Astrocyte (in vitro differentiated cells and primary cell): ENCODE data around the gene PLA2G2F. TPM values are rescaled to one million over a fixed set of nuclear protein-coding genes. Genes with fewer than 3 reads are reported as not detected.

Experiments
- DNase-seq: peaks from one replicate; pipeline ENCODE4 v3.0.0-alpha.2; 2010; ENCODE audit warnings: low read depth
- FAIRE-seq: peaks from 2 replicates; lab custom pipeline; 2011; peaks lifted over from hg19 to GRCh38; lab: Jason Lieb, UNC
- H2AFZ ChIP-seq: 2 replicates; pipeline ENCODE4 v1.6.0; 2012; ENCODE audit warnings: low read depth, low read length, inconsistent platforms
- H3K27ac ChIP-seq: 2 replicates; pipeline ENCODE4 v1.5.1; 2011; ENCODE audit warnings: low read depth, low read length, inconsistent platforms
- H3K27me3 ChIP-seq: 2 replicates; pipeline ENCODE4 v1.6.0; 2011; ENCODE audit warnings: low read length, inconsistent platforms; ENCODE audit not compliant: insufficient read depth
- H3K36me3 ChIP-seq: 2 replicates; pipeline ENCODE4 v1.5.1; 2011; ENCODE audit warnings: low read length, inconsistent platforms; ENCODE audit not compliant: insufficient read depth
- H3K4me1 ChIP-seq: 2 replicates; pipeline ENCODE4 v1.5.1; 2011; ENCODE audit warnings: low read length, inconsistent platforms; ENCODE audit not compliant: insufficient read depth
- H3K4me2 ChIP-seq: 2 replicates; pipeline ENCODE4 v1.6.0; 2012; ENCODE audit warnings: low read length, inconsistent platforms
- H3K4me3 ChIP-seq: 2 replicates; pipeline ENCODE4 v1.5.1; 2011; ENCODE audit warnings: low read depth, mild to moderate bottlenecking, low read length, inconsistent platforms; ENCODE audit not compliant: insufficient read depth
- H3K79me2 ChIP-seq: 2 replicates; pipeline ENCODE4 v1.6.0; 2012; ENCODE audit warnings: mild to moderate bottlenecking, low read length, inconsistent platforms; ENCODE audit not compliant: insufficient read depth
- H3K9ac ChIP-seq: 2 replicates; pipeline ENCODE4 v1.6.0; 2012; ENCODE audit warnings: mild to moderate bottlenecking, low read length, inconsistent platforms
- H3K9me3 ChIP-seq: 2 replicates; pipeline ENCODE4 v1.5.1; 2012; ENCODE audit warnings: low read depth, mild to moderate bottlenecking, low read length, inconsistent platforms; ENCODE audit not compliant: insufficient read depth
- H4K20me1 ChIP-seq: 2 replicates; pipeline ENCODE4 v1.6.0; 2012; ENCODE audit warnings: low read length, inconsistent platforms; ENCODE audit not compliant: insufficient read depth
- H3K27ac Mint-ChIP-seq: one replicate; pipeline ENCODE4 v1.8.0; 2021; ENCODE audit warnings: mild to moderate bottlenecking, mixed read lengths; ENCODE audit not compliant: unreplicated experiment
- H3K27me3 Mint-ChIP-seq: one replicate; pipeline ENCODE4 v1.8.0; 2021; ENCODE audit warnings: low read depth, mixed read lengths; ENCODE audit not compliant: unreplicated experiment
- H3K36me3 Mint-ChIP-seq: one replicate; pipeline ENCODE4 v1.8.0; 2021; ENCODE audit warnings: low read depth, mixed read lengths; ENCODE audit not compliant: unreplicated experiment
- H3K4me1 Mint-ChIP-seq: one replicate; pipeline ENCODE4 v1.8.0; 2021; ENCODE audit warnings: low read depth, mixed read lengths; ENCODE audit not compliant: unreplicated experiment
- H3K4me3 Mint-ChIP-seq: one replicate; pipeline ENCODE4 v1.8.0; 2021; ENCODE audit warnings: mild to moderate bottlenecking, moderate library complexity, mixed read lengths; ENCODE audit not compliant: unreplicated experiment
- H3K9me3 Mint-ChIP-seq: one replicate; pipeline ENCODE4 v1.8.0; 2021; ENCODE audit warnings: mild to moderate bottlenecking, mixed read lengths; ENCODE audit not compliant: unreplicated experiment
- CTCF ChIP-seq: IDR thresholded peaks from 2 replicates; pipeline ENCODE4 v1.5.1; 2011; ENCODE audit warnings: low read depth, mild to moderate bottlenecking, inconsistent platforms, low read length, moderate library complexity; ENCODE audit not compliant: insufficient read depth
- EZH2 ChIP-seq: IDR thresholded peaks from 2 replicates; pipeline ENCODE4 v1.6.1; 2012; ENCODE audit warnings: mild to moderate bottlenecking, low read length, inconsistent platforms; ENCODE audit not compliant: insufficient read depth
- total RNA-seq: library from RNA; stranded (reverse); gene quantifications from 2 replicates; pipeline ENCODE4 v1.2.1, GENCODE V29; 2021

The PLA2G2F gene
- total RNA-seq, 1 donor from 2014 or later = 0.23 TPM

- H3K4me1 Mint-ChIP-seq = no peaks in the 10 kb centered on the region
- Histone ChIP-seq H3K4me2 (no peak overlapping the region), H3K4me1 (no peaks in the 10 kb centered on the region), H3K9me3 (no peaks in the 10 kb centered on the region), H3K4me3 (no peak overlapping the region), H3K27ac (no peak overlapping the region), H3K79me2 (no peaks in the 10 kb centered on the region), H3K36me3 (no peaks in the 10 kb centered on the region), H3K27me3 (peaks cover 3% of the 10 kb centered on the region), H2AFZ (no peak overlapping the region), H4K20me1 (no peaks in the 10 kb centered on the region), H3K9ac (no peak overlapping the region)
- DNase-seq = no peak
- FAIRE-seq = no peak
- TF ChIP-seq EZH2 = no peak
- no peak for TF ChIP-seq CTCF
- H3K27ac Mint-ChIP-seq = no peak overlapping the region
- H3K27me3 Mint-ChIP-seq = peaks cover 34% of the 10 kb centered on the region
- H3K9me3 Mint-ChIP-seq = peaks cover 4% of the 10 kb centered on the region
- no peak overlapping the region for H3K4me3 Mint-ChIP-seq
- H3K36me3 Mint-ChIP-seq = no peaks in the 10 kb centered on the region
Measured at GRCh38 chr1:20141001-20141400, 1.9 kb downstream of the PLA2G2F start.

- Histone ChIP-seq H3K36me3 (no peaks in the 10 kb centered on the region), H3K79me2 (no peaks in the 10 kb centered on the region), H3K27ac (no peak overlapping the region), H3K27me3 (peaks cover 1% of the 10 kb centered on the region), H4K20me1 (no peaks in the 10 kb centered on the region), H3K4me2 (no peak overlapping the region), H3K9me3 (no peaks in the 10 kb centered on the region), H3K4me1 (no peaks in the 10 kb centered on the region), H2AFZ (no peak overlapping the region), H3K4me3 (no peak overlapping the region), H3K9ac (no peak overlapping the region)
- TF ChIP-seq EZH2 (no peak), CTCF (no peak)
- FAIRE-seq (no peak), DNase-seq (no peak)
- peaks cover 37% of the 10 kb centered on the region for H3K27me3 Mint-ChIP-seq
- no peaks in the 10 kb centered on the region for H3K9me3 Mint-ChIP-seq
- no peak overlapping the region for H3K27ac Mint-ChIP-seq
- no peaks in the 10 kb centered on the region for H3K36me3 Mint-ChIP-seq
- no peaks in the 10 kb centered on the region for H3K4me1 Mint-ChIP-seq
- H3K4me3 Mint-ChIP-seq = no peak overlapping the region
Measured at GRCh38 chr1:20141466-20141865, 2.3 kb downstream of the PLA2G2F start.

- no peak overlapping the region for H3K27ac Mint-ChIP-seq
- no peaks in the 10 kb centered on the region for H3K36me3 Mint-ChIP-seq
- no peak for TF ChIP-seq CTCF
- no peak for TF ChIP-seq EZH2
- Histone ChIP-seq H3K4me2 (no peak overlapping the region), H3K27me3 (no peaks in the 10 kb centered on the region), H3K79me2 (no peaks in the 10 kb centered on the region), H2AFZ (no peak overlapping the region), H3K9me3 (no peaks in the 10 kb centered on the region), H3K4me1 (no peaks in the 10 kb centered on the region), H4K20me1 (no peaks in the 10 kb centered on the region), H3K27ac (no peak overlapping the region), H3K9ac (no peak overlapping the region), H3K36me3 (no peaks in the 10 kb centered on the region), H3K4me3 (no peak overlapping the region)
- no peak for FAIRE-seq
- no peak for DNase-seq
- H3K4me1 Mint-ChIP-seq = no peaks in the 10 kb centered on the region
- no peaks in the 10 kb centered on the region for H3K9me3 Mint-ChIP-seq
- H3K4me3 Mint-ChIP-seq = no peak overlapping the region
- H3K27me3 Mint-ChIP-seq = peaks cover 43% of the 10 kb centered on the region
Measured at GRCh38 chr1:20142001-20142710, 3.0 kb downstream of the PLA2G2F start.
